ENCODE data around the gene SAMSN1.

- no peak for TF ChIP-seq EP300 (IDR thresholded peaks at IDR 0.05; ENCODE audit: borderline replicate concordance in 1 of 2, low read depth in 1 of 2, low read length in 1 of 2)
- no peak for TF ChIP-seq SMC3 (IDR thresholded peaks at IDR 0.05; ENCODE audit: low read depth, low read length)
- no peak for TF ChIP-seq USF2 (IDR thresholded peaks at IDR 0.05; ENCODE audit: borderline replicate concordance, low read depth, low read length)
- TF ChIP-seq CTCF (IDR thresholded peaks at IDR 0.05), result no peak
- no peak for TF ChIP-seq TAF1 (IDR thresholded peaks at IDR 0.05; ENCODE audit: borderline replicate concordance, low read depth, low read length)
- no peak for TF ChIP-seq CHD2 (IDR thresholded peaks at IDR 0.05; ENCODE audit: low read length, partially characterized antibody)
- TF ChIP-seq MEF2A (IDR thresholded peaks at IDR 0.05; ENCODE audit: borderline replicate concordance, low read depth), result no peak
- no peak for TF ChIP-seq MXI1 (IDR thresholded peaks at IDR 0.05; ENCODE audit: low read depth, low read length)
- TF ChIP-seq POLR2AphosphoS5 (IDR thresholded peaks at IDR 0.05; ENCODE audit: low read depth, low read length), result no peak
- no peak for TF ChIP-seq RAD21 (IDR thresholded peaks at IDR 0.05; ENCODE audit: low read length)
- no peak for TF ChIP-seq YY1 (IDR thresholded peaks at IDR 0.05; ENCODE audit: low read depth)
- TF ChIP-seq REST (IDR thresholded peaks at IDR 0.05; ENCODE audit: low read depth, low read length), result no peak
- TF ChIP-seq EZH2phosphoT487 (IDR thresholded peaks at IDR 0.05; ENCODE audit: borderline replicate concordance, low read depth), result no peak
- no peak for TF ChIP-seq GABPA (IDR thresholded peaks at IDR 0.05; ENCODE audit: low read depth)
Observed at GRCh38 chr21:14560555-14560954, 14.4 kb upstream of the SAMSN1 start.

Measured in SK-N-SH (cell line).